SIG-M5 treated with dmso at 0.1 percent for 504 hours (cell line): ENCODE data around the gene CHCHD6.

Source experiments
- DNase-seq: peaks from one replicate; lab custom pipeline; 2025; ENCODE audit not compliant: unreplicated experiment; lab: John Stamatoyannopoulos, UW

CHCHD6 gene, protein sequence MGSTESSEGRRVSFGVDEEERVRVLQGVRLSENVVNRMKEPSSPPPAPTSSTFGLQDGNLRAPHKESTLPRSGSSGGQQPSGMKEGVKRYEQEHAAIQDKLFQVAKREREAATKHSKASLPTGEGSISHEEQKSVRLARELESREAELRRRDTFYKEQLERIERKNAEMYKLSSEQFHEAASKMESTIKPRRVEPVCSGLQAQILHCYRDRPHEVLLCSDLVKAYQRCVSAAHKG

DNA sequence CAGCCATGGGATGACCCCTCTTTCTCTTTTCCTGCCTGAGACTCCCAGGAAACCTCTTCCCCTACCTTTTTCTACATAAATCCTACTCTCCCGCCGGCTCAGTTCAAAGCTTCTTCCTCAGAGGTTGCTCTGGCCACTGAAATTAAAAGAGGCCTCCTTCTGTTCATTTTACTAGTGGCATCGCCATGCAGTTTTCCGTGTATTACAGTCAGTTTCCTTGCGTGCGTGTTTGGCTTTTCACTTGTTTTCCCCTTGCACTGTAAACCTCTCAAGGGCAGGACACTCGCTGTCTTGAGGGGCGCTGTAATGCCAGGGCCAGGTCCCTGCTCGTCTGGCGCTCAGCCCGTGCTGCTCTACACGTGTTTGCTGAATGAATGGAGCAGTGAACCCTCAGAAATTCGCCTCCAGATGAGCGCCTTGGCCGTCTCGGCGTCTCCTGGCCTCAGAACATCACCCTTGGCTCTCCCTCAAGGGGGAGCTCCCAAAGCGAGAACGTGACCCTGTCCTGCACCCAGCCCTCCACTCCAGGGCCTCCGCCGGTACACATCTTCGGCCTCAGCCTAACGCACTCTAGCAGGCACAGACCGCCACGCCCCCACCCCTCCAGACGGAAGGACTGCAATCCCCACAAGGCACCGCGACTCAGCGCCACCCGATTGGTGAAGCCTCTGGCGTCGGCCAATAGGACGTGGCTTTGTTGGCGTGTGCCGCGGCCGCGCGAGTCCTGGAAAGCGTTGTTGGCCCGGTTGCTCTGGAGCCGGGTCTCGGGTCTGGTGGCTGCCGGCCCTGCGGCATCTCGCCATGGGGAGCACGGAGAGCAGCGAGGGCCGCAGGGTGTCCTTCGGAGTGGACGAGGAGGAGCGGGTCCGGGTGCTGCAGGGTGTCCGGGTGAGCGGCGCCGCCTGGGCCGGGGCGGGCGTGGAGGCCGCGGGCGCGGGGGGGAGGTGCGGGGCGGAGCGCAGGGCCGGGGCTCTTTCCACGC is at the start of gene CHCHD6:
TSS of gene CHCHD6 (plus strand) at position 729 of the 982 bp plus-strand sequence. CDS start at position 802, 73 bp downstream.
- DNase-seq = peak; percentile 97

DNA sequence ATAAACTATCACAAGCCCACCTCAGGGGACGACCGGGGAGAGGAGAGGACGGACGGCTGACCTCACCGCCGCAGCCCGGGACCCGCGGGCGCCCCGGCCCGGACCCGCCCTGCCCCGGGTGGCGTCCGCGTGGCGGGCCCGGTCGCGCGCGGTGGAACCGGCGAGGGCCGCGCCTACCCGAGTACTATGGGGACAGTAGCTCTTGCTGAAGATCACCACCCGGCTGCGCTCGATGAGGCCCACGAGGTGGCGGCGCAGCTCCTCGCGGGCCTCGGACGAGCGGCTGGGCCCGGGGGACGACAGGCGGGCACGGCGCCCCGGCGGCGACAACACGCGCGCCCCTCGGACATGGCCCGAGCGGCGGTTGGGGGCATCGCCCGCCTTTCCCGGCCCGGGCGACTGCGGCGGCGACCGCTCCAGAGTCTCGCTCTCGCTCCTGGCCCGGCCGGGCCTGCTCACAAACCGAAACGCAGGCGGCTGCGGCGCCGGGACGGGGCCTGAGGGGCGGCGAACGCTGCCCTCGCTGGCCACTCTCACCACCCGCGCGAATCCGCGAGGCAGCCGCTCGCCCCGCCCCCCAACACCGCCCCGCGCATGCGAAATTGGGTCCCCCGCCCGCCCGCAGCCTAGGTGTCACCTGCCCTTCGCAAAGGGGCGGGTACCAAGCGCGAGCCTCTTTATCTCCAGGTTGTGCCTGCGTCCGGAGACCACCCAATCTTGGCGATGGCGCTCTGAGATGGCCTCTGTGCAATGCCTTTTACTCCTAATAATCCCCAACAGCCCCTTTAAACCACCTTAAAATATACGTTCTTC is 49.3 kb upstream of the CHCHD6 start, which contains the start of gene TXNRD3:
TSS of gene TXNRD3 (minus strand) at position 554 of the 813 bp plus-strand sequence.
- no peak for DNase-seq

DNA sequence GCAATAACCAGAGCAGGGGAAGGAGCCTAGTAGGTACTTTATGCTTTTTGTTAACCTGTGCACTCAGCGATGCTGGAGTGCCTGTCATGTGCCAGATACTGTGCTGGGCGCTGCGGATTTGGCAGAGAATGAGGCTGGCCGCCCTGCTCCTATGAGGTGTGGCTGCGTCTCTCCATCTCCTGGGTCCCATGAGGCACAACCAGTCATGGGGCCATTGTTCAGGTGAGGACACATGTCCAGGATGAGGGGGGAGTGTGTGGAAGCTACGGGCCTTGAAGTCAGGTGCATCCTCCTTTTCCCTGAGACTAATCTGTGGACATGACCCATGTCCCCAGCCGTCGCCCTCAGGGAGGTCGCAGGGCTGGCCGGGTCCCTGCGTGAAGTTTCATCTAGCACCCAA is 48.2 kb upstream of the CHCHD6 start:
- no peak for DNase-seq

DNA sequence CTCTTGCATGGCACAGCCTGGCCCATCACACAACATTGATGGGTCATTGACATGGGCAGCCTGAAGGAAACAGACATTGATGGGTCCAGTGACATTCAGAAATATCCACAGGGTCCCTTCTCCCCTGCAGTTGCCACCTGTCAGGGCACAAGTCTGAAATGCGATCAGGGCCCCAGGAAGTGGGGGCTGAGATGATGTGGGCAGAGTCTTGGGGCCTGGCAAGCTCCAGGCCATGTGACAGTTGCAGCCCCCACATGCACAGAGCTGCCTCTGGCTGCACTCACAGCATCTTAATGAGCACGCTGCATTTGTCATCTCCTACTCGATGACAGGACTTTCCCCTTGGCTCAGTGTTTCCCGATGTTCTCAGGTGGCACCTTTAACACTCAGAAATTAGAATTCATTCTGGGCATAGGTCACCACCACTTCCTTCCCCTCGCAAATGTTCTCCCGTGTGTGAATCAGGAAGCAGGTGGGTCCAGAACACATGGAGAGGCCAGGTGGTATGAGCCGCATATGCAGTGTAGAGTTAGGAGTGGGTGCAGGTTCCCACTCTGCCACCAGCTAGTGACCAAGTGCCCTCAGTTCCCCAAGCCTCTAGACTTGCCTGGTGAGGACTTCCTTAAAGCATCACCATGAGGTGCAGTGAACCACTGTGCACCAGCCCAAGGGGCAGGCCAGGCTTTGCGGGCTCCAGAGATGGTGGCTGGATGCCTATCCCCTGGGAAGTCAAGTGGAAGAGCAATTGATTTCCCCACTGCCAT is 47.5 kb upstream of the CHCHD6 start:
- no peak for DNase-seq

DNA sequence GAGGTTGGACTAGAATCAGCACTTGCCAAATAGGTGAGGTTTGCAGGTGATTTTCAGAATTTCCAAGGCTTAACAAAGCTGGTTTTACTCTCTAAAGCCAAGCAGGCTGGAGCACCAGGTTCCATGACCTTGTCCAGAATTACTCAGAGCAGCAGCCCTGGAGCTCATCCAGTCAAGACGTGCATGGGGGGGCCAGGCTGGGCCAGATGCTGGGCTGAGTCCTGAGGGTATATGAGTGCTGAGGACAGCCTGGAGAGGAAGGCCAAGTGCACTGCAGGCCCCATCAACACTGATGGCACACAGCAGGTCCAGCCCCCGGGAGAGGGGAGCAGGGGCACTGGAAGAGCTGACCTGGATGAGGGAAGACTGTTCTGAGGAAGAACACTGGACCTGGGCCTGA is 46.1 kb upstream of the CHCHD6 start:
- DNase-seq = no peak

DNA sequence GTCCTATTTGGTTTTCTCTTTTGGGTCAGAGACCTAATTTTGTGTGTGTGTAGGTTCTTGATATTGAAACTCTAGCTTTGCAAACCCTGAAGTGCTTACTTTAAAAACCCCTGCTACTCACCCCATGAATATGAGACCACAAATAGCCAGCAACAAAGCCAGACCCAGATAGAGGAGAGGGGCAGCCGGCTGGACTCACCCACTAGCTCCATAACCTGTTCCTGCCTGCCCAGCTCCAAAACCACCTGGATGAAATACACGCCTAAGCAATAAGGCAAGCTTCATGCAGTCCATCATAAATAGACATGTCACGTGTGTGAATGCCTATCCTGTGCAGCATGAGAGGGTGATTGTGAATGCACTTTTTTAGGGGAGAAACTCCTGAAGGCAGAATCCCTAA is 45.5 kb upstream of the CHCHD6 start:
- DNase-seq = no peak

DNA sequence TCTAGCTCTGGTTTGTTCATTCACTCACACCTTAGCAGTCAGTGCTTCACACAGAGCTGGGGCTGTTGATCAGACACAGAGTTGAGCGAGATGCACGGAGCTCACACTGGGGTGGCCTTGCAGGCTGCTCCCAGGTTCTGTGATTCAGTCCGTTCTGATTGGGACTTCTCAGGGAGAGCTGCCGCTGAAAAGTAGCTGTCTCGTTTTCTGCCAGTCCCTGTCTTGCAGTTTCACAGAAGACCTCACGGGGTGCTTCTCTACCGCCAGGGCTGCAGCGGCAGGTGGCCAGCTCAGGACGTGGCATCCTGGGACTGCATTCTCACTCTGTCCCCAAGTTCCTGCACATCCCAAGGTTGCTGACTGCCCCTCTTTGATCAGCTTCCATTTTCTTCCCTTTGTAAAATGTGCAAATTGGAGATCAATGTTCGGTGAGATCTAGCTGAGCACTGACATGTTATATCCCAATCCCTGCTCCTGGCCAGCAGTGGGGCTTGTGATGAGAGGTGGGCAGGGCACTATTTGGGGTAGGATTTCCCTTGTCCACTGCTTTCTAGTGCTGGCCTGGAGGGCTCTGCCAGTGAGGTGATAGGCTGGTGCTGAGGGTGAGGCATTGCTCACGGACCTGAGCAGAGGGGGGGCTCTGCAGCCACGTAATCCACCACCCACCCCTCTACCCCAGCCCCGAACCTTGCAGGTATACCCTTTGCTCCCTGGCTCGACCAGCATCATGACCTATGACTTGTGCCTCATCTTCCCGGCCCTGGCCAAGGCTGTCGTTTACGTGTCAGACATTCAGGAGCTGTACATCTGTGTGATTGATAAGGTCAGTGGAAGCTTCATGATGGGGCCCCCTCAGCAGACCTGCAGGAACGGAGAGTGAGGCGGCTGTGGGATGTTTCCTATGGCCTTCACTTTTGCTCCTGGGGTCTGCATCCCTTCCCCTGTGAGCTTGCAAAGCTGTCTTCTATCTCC is 43.8 kb upstream of the CHCHD6 start:
- DNase-seq = peak; percentile 34

DNA sequence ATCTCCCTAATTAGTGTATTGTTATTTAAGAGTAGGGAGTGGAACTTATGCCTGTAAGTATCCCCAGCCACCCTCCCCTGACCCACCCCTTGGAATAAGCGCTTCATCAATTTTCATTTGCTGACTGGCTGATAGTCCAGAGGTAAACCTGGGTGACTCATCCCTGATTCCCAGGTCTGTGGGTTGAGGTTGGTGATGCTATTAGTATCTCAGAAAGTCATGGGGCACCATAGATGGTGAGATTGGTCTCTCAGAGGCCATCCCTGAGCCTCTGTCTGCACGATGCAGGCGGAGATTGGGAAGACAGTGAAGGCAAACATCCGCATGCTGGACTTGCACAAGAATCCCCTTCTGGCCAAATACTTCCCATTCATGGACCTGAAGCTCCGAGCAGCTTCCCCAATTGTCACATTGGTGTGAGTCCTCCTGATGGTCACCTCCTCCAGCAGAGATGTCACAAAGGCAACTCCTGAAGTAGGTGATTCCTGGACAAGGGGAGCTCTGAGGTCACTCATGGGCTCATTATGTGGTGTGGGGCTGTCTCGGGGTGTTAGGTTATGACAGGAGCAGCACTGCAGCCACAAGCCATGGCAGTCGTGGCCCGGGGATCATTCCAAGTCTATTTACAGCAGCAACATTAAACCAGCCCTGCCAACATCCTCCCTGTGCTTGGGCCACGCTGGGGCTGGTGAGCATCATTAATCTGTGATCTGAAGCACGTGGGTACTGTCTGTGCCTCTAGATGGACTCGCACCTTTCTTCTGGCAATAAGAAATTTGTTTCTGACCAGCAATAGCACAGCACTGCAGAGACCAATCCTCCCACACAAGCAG is 42.3 kb upstream of the CHCHD6 start:
- no peak for DNase-seq

DNA sequence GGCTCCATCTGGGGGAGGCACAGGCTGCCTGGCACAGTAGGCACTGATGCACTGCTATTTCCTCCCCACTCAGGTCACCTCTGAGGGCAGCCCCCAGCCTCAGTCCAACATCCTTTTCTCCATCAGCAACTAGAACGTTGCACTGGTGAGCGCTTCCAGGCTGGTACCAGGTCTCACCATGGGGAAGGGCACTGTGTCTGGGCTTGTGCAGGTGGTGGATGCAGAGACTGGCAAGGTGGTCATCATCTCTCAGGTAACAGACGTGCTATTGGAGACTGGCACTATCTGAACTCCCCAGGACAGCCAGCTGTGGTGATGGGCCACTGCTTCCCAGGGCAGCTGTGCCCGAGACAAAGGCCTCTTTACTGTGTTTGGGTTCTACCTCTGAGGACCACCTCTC is 40.8 kb upstream of the CHCHD6 start:
- no peak for DNase-seq

DNA sequence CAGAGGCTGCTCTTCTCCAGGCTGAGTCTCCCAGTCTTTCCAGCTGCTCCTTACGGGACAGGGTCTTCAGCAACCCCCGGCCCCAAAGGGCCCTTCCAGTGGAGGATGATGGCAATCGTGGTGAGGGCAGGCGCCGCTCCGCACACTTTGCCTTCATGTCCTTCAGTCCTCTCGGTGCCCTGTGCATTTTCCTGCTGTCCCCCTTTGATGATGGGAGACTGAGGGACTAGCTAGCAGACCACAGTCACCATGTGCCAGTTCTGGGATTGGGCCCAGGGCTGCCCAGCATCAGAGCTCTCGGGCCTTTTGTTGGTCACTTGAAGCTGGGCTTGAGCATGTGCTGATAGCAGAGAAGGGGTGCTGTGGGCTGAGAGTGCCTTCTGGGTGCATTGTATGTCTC is 40.3 kb upstream of the CHCHD6 start:
- DNase-seq = no peak

DNA sequence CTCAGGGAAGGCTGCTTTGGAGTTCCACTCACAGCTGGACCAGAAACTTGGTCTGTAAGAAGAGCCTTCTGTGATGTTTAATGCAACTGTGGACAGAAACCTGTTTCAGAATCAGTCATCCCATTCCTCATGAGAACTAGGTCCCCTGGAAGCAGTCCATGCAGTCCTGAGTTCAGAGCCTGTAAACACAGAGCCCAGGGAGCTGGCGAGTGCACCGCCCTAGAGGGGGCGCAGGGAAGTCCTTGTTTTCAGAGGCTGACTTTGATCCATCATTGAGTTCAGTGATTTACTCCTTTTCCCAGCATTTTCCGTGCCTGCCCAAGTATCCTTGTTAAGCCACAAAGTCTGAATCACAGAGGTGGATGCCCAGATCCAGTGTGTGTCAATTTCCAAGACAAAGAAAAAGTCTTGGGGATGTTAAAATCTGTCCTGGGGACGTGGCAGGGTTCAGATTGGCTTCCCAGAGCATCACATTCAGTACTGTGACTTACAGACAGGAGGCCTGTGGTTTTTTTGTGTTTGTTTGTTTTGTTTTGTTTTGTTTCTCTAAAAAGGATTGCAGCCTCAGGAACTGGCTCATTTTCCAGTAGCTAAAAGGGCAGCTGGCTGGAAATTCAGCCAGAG is 39.3 kb upstream of the CHCHD6 start:
- no peak for DNase-seq

DNA sequence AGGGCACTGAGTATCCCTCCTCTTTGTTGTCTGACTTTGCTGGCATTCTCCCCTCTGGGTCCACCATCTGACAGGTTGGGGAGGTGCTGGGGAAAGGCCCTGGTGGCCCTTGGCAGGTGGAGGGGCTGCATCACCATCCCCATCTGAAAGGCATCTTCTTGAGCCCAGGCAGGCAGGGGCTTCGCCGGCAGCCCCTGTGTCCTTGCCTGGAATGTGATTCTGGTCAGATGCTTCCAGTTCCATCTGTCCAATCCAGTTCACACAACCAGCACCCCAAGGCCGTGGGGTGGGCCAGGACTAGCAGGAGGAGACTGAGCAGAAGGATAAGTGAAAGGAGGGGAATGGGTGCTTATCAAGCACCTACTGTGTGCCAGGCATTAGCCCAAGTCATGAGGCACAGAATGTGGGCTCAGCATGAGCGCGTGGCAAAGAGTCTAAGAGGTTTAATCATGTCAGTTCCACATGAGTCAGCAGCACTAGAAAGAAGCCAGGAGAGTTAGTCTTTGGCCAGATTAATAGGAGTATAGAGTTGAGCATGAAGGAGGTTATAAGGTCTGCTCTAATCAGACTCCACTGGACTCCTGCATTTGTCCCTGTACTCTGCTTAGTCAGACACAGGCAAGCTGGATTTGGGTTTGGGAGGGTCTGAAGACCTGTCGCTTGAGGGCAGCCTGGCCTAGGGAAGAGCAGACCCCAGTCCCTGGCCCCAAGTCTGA is 38.7 kb upstream of the CHCHD6 start:
- DNase-seq = no peak

DNA sequence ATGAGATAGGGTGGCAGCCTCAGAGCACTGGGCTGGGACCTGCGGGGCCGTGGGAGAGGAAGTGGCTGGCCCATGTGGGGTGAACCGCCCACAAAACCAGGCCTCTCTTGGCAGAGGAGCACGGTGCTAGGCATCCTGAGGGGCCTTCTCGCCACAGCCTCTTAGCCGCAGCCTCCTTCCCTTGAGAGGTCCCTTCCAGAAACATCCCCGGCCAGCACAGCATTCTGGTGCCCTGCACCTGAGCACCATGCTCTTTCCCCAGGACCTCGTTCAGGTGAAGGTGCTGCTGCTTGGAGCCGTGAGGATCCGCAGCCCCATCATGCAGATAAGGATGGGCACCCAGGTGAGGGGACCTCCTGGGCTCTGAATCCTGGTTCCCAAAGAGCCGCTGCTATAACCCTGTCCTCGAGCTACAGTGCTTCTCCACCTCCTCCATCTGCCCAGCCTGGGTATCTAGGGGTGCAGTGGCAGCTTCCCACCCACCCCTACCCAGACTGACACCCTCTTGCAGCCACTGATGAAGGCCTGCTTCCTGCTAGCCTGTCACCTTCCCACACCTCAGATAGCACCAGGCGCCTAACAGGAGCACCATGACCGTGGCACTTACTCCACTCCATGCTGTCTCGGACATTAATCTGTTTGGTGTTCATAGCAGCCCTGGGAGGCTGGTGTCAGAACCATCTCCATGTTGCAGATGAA is 37.9 kb upstream of the CHCHD6 start:
- DNase-seq = no peak

DNA sequence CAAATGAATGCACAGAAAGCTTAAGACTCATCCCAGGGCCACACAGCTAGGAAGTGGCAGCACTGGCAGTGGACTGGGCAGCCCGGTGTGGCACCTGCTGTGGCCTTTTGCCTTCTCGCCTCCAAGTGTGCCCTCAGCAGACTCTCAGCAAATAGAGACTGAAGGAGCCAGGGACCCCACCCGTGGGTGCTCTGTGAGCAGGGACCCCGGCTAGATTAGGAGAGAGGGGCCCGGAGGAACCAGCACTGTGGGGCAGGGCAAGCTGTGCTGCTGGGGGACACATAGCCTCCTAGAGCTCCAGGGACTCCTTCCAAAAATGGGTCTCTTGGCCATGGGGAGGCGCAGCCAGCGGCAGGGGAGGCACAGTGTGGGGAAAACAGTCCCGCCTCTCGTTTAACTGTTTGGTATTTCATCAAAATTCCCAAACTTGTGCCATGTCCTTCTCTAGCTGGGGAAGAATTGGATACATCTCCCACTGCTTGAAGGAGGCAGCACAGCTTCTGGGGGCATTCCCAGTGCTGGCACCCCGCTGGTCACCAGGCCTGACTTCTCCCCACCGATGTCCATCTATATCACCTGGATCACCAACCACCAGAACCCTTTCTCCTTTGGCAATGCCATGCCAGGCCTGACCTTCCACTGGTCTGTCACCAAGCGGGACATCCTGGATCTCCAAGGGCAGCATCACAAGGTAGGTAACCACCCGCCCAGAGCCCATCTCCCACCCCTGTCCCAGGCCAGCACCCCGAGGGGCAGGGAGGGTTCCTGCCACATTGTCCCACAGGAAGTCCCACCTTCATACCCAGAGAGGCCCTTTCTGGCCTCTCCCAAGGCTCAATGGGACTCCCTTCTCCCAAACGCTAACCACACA is 37.1 kb upstream of the CHCHD6 start:
- DNase-seq = no peak

DNA sequence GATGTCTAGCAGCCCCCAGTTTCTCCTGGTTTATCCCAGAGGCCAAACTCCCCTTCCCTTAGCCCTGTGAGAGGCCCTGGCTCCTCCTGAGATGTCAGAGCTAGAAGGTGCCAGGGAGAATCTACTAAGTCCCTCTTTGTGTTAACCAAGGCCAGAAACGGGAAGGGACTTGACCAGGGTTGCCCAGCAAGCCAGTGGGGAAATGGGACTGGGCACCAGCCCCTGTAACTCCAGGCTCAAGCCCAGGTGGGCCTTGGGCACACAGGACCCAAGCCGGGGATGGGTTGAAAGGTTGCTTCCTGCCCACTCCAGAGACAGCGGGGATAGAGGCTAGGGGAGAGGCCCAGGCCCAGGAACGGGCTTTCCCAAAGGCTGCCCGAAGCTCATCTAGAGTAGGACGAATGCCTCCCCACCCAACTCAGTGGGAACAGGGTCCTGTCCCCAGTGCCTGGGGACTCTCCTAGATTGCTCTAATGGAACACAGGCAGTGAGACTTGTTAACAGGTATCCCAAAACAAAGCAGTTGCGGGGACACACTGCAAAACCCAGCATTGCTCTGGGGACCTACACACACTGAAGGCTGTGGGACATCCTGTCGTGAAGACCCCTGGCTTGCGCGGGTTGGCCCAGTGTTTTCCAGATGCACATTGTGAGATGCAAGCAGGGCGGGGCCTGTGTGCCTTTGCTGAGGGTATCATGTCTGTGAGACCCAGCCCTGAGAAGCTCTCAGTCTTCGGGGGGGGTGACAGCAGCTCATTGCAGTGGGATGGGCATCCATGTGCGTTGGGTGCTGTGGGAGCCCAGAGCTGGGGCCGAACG is 36.2 kb upstream of the CHCHD6 start:
- DNase-seq = no peak
